HG02623 (cell line): ENCODE results near the gene OR5M11.
"Not testable (repeated sequence)": the region's sequence is repeated elsewhere in the genome, so short reads cannot be mapped to it uniquely, and the experiment has no call there.

Experiments
- ATAC-seq: cut with Tn5 transposase; IDR thresholded peaks from one replicate; pipeline ENCODE4 v1.9.1; 2021; ENCODE audit warnings: moderate library complexity; ENCODE audit not compliant: unreplicated experiment

The OR5M11 gene

DNA sequence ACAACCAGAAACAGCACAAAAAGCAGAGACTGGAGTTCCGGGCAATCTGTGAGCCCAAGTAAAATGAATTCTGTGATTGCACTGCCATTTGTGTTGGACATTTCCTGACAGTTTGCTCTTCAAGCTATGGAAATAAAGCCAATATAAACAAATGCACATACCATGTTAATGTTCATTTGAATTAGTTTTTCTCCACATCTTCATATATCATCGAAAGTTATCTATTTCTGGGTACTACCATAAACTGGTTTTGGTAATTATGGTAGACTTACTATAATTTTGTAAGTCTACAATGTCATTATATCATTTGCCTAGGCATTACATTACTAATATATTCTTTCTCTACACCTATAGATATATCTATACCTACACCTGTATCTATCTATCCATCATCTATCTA is at the start of gene OR5M11:
TSS of gene OR5M11 (minus strand) at position 101 of the 400 bp plus-strand sequence. CDS start at position 101, 0 bp downstream.
- no peak for ATAC-seq

DNA sequence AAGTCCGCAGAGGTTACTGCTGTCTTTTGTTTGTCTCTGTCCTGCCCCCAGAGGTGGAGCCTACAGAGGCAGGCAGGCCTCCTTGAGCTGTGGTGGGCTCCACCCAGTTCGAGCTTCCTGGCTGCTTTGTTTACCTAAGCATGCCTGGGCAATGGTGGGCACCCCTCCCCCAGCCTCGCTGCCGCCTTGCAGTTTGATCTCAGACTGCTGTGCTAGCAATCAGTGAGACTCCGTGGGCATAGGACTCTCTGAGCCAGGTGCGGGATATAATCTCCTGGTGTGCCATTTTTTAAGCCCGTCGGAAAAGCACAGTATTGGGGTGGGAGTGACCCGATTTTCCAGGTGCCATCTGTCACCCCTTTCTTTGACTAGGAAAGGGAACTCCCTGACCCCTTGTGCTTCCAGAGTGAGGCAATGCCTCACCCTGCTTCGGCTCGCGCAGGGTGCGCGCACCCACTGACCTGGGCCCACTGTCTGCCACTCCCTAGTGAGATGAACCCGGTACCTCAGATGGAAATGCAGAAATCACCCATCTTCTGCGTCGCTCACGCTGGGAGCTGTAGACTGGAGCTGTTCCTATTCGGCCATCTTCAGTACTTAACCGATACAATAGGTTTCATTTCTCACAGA is 49.1 kb upstream of the OR5M11 start:
- not testable (repeated sequence) for ATAC-seq

DNA sequence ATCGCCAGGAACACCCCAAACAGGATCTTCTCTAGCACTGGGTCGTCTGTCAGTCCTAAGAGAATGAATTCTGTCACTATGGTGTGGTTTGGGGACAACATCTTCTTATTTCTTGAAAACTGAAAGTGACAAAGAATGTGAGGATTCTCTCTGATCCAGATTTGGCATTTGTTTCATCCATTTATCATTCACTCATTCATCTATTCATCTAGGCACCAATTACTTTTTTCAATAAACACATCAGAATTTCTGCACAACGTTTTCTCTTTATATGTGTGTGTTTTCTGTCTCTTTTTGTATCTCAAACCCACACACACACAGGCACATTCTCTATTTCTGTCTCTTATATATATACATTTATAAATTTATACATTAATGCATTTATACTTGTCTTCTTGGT is 34.6 kb upstream of the OR5M11 start, which contains the start of gene OR5M10:
TSS of gene OR5M10 (minus strand) at position 101 of the 400 bp plus-strand sequence. CDS start at position 101, 0 bp downstream.
- ATAC-seq = no peak

DNA sequence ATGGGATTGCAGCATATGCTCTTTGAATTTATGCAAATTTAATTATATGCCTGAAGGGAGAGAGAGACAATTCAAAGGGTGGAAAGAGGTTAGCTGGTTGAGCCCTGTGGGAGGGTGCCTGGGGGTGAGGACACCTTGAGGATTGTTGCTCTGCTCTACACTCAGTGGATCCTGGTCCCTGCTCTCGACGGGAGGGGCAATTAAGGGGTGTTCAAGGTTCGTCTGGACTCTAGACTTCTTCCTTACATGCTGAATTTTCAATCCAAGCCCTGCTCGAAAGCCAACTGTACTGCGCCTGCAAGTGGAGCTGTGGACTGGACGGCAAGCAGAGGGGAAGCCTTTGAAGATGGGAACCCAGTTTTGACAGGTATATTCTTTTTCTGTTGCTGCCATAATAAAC is 15.5 kb upstream of the OR5M11 start:
- ATAC-seq = no peak

DNA sequence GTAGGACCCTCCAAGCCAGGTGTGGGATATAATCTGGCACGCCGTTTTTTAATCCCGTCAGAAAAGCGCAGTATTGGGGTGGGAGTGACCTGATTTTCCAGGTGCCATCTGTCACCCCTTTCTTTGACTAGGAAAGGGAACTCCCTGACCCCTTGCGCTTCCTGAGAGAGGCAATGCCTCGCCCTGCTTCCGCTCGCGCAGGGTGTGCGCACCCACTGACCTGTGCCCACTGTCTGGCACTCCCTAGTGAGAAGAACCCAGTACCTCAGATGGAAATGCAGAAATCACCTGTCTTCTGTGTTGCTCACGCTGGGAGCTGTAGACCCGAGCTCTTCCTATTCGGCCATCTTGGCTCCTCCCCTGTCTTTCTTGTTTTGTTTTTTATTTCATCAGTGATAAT is 11.6 kb upstream of the OR5M11 start:
- not testable (repeated sequence) for ATAC-seq

DNA sequence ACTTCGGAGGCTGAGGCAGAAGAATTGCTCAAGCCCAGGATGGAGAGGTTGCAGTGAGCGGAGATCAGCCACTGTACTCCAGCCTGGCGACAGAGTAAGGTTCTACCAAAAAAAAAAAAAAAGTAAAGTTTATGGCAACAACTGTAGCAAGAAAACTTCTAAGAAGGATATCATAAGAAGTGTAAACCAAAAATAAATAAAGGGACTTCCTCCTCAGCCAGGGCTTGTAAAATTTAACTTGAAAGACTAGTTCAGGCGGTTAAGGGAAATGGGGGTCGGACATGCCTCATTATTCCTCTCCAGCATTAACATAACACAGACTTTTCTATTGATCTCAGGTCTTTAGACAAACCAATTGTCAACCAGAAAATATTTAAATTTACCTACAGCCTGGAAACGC is 2.5 kb upstream of the OR5M11 start:
- no peak for ATAC-seq

DNA sequence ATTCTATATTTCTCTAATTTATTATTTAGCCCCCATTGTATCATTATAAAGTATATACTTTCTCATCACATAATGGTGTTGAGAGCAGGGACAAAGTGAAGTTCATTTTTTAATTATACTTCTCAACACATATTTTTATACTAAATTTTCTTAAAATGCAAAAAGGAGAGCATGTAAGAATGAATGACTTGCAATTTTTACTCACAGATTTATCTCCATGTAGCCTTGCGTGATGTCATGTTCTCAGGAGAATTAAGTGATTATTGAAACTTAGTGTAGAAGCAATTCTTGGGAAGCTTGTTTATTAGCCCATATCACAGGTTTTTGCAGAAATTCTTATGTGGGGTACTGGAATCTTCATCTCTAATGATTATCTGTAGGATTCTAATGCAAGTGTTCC is 682 bp upstream of the OR5M11 start:
- no peak for ATAC-seq

DNA sequence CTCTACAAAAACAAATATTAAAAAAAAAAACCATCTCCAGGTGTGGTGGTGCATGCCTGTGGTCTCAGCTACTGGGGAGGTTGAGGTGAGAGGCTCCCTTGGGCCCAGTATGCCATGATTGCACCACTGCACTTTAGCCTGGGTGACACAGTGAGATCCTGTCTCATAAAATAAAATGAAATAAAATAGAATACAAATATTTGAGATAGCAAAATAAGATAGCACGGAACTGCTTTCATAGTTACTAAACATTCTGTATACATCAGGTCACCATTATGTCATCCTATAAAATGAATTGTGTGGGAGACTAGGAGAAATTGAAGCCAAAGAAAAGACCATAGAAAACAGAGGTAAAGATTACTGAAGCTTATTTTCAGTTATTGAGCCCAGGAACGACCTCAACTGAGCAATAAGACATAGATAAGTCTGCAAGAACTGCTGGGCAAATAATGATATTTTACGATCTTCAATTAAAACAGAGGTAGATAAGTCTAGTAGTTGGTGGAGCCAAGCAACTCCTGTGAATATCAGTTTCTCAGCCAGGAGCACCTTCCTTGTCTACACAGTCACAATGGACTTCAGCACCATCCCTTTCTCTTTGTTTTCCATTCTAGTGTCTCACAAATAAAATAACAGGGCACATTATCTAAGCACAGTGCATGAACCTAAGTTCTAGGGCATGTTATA is 9.9 kb downstream of the OR5M11 start:
- ATAC-seq = no peak

DNA sequence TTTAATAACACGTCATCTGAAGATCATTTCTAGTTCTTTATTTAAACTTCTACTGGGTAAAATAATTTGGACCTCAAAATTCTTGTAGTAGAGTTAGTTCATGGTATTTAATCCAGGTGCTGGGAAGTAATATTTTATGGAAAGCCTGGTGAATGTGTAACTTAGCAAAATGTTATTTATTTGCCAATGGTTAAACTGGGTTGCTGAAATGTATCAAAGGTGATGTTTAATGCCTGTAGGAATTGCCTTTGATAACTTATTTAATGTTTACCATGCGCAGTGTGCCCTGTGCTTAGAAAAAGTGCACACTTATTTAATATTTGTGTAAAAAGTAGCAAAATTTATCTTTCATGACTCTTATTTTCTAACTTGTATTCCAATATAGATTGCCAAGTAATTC is 11.2 kb downstream of the OR5M11 start:
- no peak for ATAC-seq

DNA sequence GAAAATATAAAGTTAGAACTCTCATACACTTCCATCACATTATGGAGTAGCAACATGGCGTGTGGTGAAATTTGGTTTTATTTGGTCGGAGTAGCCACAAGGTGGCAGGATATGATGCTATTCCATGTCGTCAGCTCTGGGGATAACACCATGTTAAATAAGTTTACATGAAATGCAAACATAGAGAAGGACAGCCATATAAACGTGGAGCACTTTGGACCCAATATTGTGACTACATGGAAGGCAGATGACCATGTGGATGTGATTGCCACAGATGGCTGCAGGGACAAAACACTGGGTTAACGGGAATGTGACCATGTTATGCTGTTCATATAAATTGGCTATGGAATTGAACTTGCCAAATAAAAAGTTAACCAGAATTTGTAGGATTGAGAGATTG is 21.0 kb downstream of the OR5M11 start:
- ATAC-seq = no peak

DNA sequence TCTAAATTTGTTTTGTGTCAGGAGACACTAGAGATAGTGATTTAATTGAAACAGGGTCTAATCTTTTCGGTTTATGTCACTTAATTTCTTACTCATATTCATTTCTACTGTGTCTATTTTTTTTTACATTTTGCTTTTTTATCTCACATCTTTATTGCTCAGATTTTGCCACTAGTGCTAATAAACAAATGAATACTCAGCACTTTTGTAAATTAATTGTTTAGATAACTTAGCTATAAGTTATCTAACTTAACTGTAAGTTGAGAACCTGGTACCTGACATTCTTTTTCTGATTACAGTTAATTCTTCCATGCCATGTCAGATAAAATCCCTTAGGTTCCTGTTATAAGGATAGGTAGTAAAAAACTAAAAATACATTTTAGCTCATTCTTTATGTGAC is 29.8 kb downstream of the OR5M11 start:
- no peak for ATAC-seq

DNA sequence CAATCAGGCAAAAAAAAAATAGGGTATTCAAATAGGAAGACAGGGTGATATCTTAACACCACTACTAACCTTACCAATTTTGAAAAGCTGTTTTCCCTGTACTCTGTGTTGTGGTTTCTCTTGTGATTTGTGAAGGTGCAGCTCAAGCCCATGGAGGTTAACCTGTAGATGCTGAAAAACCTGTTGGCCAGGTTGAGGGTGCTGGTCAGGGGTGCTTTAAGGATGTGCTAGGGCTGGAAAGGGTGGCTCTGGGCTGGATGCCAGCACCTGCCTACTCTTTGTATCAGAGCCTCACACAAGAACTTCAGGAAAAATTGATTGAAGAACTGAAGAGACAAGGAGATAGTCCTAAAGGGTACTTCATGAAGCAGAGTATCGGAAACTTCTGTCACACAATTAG is 33.6 kb downstream of the OR5M11 start:
- no peak for ATAC-seq

DNA sequence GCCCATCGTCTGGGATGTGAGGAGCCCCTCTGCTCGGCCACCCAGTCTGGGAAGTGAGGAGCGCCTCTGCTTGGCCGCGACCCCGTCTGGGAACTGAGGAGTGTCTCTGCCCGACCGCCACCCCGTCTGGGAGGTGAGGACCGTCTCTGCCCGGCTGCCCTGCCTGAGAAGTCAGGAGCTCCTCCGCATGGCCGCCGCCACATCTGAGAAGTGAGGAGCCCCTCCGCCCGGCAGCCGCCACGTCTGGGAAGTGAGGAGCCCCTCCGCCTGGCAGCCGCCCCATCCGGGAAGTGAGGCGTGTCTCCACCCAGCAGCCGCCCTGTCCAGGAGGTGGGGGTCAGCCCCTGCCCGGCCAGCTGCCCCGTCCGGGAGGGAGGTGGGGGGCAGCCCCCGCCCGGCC is 46.0 kb downstream of the OR5M11 start:
- no peak for ATAC-seq

DNA sequence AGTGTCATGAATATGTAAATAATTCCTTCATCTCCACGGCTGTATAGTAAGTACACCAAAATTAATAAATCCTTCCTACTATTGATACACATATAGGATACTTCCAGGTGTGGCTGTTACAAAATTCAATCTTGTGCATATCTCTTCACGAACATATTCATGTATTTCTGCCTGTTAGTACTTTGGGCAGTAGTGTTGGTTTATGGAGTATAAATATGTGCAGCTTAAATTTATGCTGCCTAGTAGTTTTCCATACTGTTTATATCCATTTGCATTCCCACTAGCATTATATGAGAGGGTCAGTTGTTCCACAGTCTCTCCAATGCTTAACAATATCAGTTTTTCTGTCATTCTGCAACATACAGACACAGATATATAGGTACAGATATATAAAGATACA is 47.9 kb downstream of the OR5M11 start:
- no peak for ATAC-seq
